ENCODE data around the gene INSRR.

GRCh38 chr1:156823210-156823790 lies 35.6 kb downstream of the INSRR start:
- no peak for TF ChIP-seq POLR2A (IDR thresholded peaks at IDR 0.05)
- TF ChIP-seq CTCF (IDR thresholded peaks at IDR 0.05), result no peak
